Dedifferentiated amniotic fluid mesenchymal stem cell (primary cell): ENCODE data around the gene CENPX.
A peak's percentile ranks its signal among the peaks of the same experiment; 100 is the strongest.
"Not testable (repeated sequence)": the region's sequence is repeated elsewhere in the genome, so short reads cannot be mapped to it uniquely, and the experiment has no call there.

ENCODE experiments used
- DNase-seq: peaks from one replicate; pipeline ENCODE4 v3.0.0-alpha.2; 2016; ENCODE audit errors: extremely low spot score

Gene CENPX

GRCh38 chr17:82039695-82040299 is 17.1 kb upstream of the CENPX start:
- no peak for DNase-seq

GRCh38 chr17:82038796-82039409 is 16.2 kb upstream of the CENPX start:
- not testable (repeated sequence) for DNase-seq

- DNase-seq, result no peak
These were observed 15.2 kb upstream of the CENPX start for GRCh38 chr17:82037889-82038195.

- peak; percentile 90 for DNase-seq
These were observed 14.6 kb upstream of the CENPX start, which contains the start of gene DCXR for GRCh38 chr17:82037092-82037888. DCXR (minus strand) TSS chr17:82037697; CDS start chr17:82037682, 15 bp downstream.

- DNase-seq, result no peak
These were observed 14.0 kb upstream of the CENPX start for GRCh38 chr17:82036634-82037091.

GRCh38 chr17:82035956-82036633 is 13.4 kb upstream of the CENPX start:
- no peak for DNase-seq

- no peak for DNase-seq
These were observed 12.8 kb upstream of the CENPX start for GRCh38 chr17:82035488-82035887.

GRCh38 chr17:82034371-82035011 is 11.8 kb upstream of the CENPX start:
- DNase-seq, result no peak

- DNase-seq, result no peak
These were observed 10.8 kb upstream of the CENPX start for GRCh38 chr17:82033359-82034085.

- DNase-seq, result no peak
These were observed 9.4 kb upstream of the CENPX start for GRCh38 chr17:82031885-82032627.

- DNase-seq, result no peak
These were observed 8.7 kb upstream of the CENPX start, which contains the start of gene RAC3 for GRCh38 chr17:82031303-82031884. RAC3 (plus strand) TSS chr17:82031678; CDS start chr17:82031762, 84 bp downstream.

- DNase-seq, result peak; percentile 52
These were observed 8.0 kb upstream of the CENPX start for GRCh38 chr17:82030470-82031302.

- DNase-seq, result no peak
These were observed 7.4 kb upstream of the CENPX start for GRCh38 chr17:82029990-82030469.

GRCh38 chr17:82029391-82029790 is 6.7 kb upstream of the CENPX start:
- DNase-seq, result no peak

GRCh38 chr17:82028966-82029365 is 6.3 kb upstream of the CENPX start:
- no peak for DNase-seq

- DNase-seq, result no peak
These were observed 5.6 kb upstream of the CENPX start for GRCh38 chr17:82028246-82028645.

- DNase-seq, result no peak
These were observed 2.9 kb upstream of the CENPX start for GRCh38 chr17:82025401-82026107.

GRCh38 chr17:82024859-82025258 is 2.2 kb upstream of the CENPX start:
- DNase-seq, result no peak
